Endodermal cell (in vitro differentiated cells): ENCODE data around the gene TMCO4. TPM values are rescaled to one million over a fixed set of nuclear protein-coding genes. Genes with fewer than 3 reads are reported as not detected.

Experiments
- DNase-seq: peaks from one replicate; pipeline ENCODE4 v3.0.0-alpha.2; 2017
- H3K27ac ChIP-seq: 2 replicates; pipeline ENCODE4 v1.5.1; 2013; ENCODE audit warnings: mild to moderate bottlenecking, low read depth, low read length, moderate library complexity
- H3K27me3 ChIP-seq: 2 replicates; pipeline ENCODE4 v1.6.1; 2013; ENCODE audit warnings: mild to moderate bottlenecking, low read length, moderate library complexity; ENCODE audit not compliant: insufficient read depth, control insufficient read depth, poor library complexity, severe bottlenecking
- H3K36me3 ChIP-seq: 2 replicates; pipeline ENCODE4 v1.7.0; 2013; ENCODE audit warnings: mild to moderate bottlenecking, low read length, moderate library complexity; ENCODE audit not compliant: control insufficient read depth, insufficient read depth
- H3K4me1 ChIP-seq: one replicate; pipeline ENCODE4 v1.7.0; 2013; ENCODE audit warnings: low read length; ENCODE audit not compliant: control insufficient read depth, insufficient read depth
- H3K4me3 ChIP-seq: 2 replicates; pipeline ENCODE4 v1.5.1; 2013; ENCODE audit warnings: mild to moderate bottlenecking, low read length, moderate library complexity
- H3K9ac ChIP-seq: 2 replicates; pipeline ENCODE4 v1.6.1; 2013; ENCODE audit warnings: mild to moderate bottlenecking, low read length, moderate library complexity; ENCODE audit not compliant: poor library complexity, severe bottlenecking; ENCODE audit errors: extremely low read depth
- H3K9me3 ChIP-seq: 2 replicates; pipeline ENCODE4 v1.6.1; 2013; ENCODE audit warnings: mild to moderate bottlenecking, low read length, moderate library complexity; ENCODE audit not compliant: control insufficient read depth
- H3K27ac Mint-ChIP-seq: 2 replicates; pipeline ENCODE4 v1.8.0; 2020; ENCODE audit warnings: mixed read lengths
- H3K27me3 Mint-ChIP-seq: 2 replicates; pipeline ENCODE4 v1.8.0; 2021; ENCODE audit warnings: mild to moderate bottlenecking, mixed read lengths; ENCODE audit not compliant: insufficient read depth
- H3K36me3 Mint-ChIP-seq: 2 replicates; pipeline ENCODE4 v1.8.0; 2020; ENCODE audit warnings: low read depth, mixed read lengths
- H3K4me1 Mint-ChIP-seq: 2 replicates; pipeline ENCODE4 v1.8.0; 2020; ENCODE audit warnings: mixed read lengths
- H3K4me3 Mint-ChIP-seq: 2 replicates; pipeline ENCODE4 v1.8.0; 2020; ENCODE audit warnings: mild to moderate bottlenecking, moderate library complexity, mixed read lengths
- H3K9me3 Mint-ChIP-seq: 2 replicates; pipeline ENCODE4 v1.8.0; 2020; ENCODE audit warnings: mild to moderate bottlenecking, mixed read lengths
- WGBS, 2 experiments: methylation state at CpG; one replicate each; pipeline versions ENCODE4 v1.1.5 to v1.1.7; 2013; ENCODE audit warnings: missing lambda C conversion rate in 2 of 2, mixed read lengths in 1 of 2; ENCODE audit not compliant: insufficient coverage in 1 of 2, insufficient read length in 1 of 2; 5-methylcytosine and 5-hydroxymethylcytosine counted together
- total RNA-seq, 2 donors: library from RNA; stranded (reverse); fragmentation: NEBNext Ultra II Directional in 1 of 2; extraction: Animal tissue kit (Norgen Biotek cat#: 25700) in 1 of 2; gene quantifications; 2 replicates in 1 of 2; 3 replicates in 1 of 2; pipeline ENCODE4 v1.2.1, GENCODE V29; 2021
- TF ChIP-seq, protein P1 (sequence below): fragments of 200-600 bp; sonication (generic); conservative IDR thresholded peaks from 2 replicates; pipeline ENCODE4 v1.5.0; 2021; ENCODE audit warnings: antibody characterized with exemption, mild to moderate bottlenecking

TMCO4 gene
- total RNA-seq, 2 donors from 2014 or later, result 6.2 to 6.6 TPM

- Mint-ChIP-seq H3K36me3 (no peaks in the 10 kb centered on the region), H3K4me1 (peaks cover 33% of the 10 kb centered on the region), H3K27me3 (no peaks in the 10 kb centered on the region), H3K4me3 (no peak overlapping the region), H3K27ac (peak overlapping the region; percentile 37), H3K9me3 (no peaks in the 10 kb centered on the region)
- H3K4me3 ChIP-seq, result no peak overlapping the region
- 77 to 78% methylated on average over 3 to 10 of the region's 10 CpGs for WGBS, 2 experiments
- no peaks in the 10 kb centered on the region for H3K36me3 ChIP-seq
- H3K27me3 ChIP-seq, result no peaks in the 10 kb centered on the region
- no peak overlapping the region for H3K27ac ChIP-seq
- TF ChIP-seq, protein P1, sequence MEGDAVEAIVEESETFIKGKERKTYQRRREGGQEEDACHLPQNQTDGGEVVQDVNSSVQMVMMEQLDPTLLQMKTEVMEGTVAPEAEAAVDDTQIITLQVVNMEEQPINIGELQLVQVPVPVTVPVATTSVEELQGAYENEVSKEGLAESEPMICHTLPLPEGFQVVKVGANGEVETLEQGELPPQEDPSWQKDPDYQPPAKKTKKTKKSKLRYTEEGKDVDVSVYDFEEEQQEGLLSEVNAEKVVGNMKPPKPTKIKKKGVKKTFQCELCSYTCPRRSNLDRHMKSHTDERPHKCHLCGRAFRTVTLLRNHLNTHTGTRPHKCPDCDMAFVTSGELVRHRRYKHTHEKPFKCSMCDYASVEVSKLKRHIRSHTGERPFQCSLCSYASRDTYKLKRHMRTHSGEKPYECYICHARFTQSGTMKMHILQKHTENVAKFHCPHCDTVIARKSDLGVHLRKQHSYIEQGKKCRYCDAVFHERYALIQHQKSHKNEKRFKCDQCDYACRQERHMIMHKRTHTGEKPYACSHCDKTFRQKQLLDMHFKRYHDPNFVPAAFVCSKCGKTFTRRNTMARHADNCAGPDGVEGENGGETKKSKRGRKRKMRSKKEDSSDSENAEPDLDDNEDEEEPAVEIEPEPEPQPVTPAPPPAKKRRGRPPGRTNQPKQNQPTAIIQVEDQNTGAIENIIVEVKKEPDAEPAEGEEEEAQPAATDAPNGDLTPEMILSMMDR, result no peak
- no peaks in the 10 kb centered on the region for H3K9me3 ChIP-seq
- H3K4me1 ChIP-seq, result peaks cover 16% of the 10 kb centered on the region
- peak; percentile 77 for DNase-seq
- H3K9ac ChIP-seq, result no peak overlapping the region
Measured at GRCh38 chr1:19769211-19769932, 30.3 kb downstream of the TMCO4 start.

DNA sequence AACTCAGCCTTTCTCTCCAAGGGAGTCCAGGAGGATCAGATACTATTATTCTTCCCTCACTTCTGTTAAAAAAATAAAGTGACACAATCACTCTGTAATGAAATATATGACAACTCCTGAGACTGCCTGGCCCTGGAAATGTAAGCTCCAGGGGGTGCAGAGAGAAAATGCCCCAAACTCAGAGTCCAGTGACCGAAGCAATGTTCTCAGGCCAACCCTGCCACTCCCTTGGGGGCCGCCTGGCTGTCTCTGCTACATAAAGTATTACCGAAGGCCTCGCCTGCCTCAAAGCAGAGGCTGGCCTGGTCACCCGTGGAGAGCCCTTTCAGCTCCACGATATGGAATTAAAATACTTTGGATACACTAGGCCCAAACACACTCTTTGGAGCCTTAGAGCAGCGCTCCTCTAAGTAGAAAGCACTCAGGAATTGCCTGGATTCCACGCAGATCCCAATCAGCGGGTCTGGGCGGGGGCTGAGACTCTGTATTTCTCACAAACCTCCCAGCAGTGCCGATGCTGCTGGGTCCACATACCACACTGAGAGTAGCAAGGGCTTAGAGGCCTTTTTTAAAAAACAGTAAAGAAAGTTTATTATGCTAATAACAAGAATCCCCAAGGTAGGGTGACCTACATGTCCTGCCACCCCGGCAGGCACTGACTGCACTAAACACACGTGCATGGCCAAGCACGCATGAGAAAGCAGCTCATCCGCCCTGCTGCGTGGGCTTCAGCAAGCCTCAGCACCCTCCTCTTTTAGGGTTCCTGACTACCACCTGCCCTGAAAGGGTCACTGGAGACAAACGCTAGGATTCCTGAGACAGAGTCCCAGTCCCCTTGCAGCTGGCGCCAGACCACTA is 31.1 kb downstream of the TMCO4 start:
- Mint-ChIP-seq H3K27ac (peak overlapping the region; percentile 61), H3K9me3 (no peaks in the 10 kb centered on the region), H3K4me1 (peaks cover 33% of the 10 kb centered on the region), H3K4me3 (no peak overlapping the region), H3K27me3 (no peaks in the 10 kb centered on the region), H3K36me3 (no peaks in the 10 kb centered on the region)
- Histone ChIP-seq H3K27ac (peak overlapping the region; percentile 11), H3K9ac (no peak overlapping the region), H3K4me1 (peaks cover 16% of the 10 kb centered on the region), H3K27me3 (no peaks in the 10 kb centered on the region), H3K4me3 (no peak overlapping the region), H3K36me3 (no peaks in the 10 kb centered on the region), H3K9me3 (no peaks in the 10 kb centered on the region)
- WGBS, 2 experiments, result 54 to 72% methylated on average over 6 to 18 of the region's 18 CpGs
- TF ChIP-seq, protein P1, result no peak
- peak; percentile 63 for DNase-seq

DNA sequence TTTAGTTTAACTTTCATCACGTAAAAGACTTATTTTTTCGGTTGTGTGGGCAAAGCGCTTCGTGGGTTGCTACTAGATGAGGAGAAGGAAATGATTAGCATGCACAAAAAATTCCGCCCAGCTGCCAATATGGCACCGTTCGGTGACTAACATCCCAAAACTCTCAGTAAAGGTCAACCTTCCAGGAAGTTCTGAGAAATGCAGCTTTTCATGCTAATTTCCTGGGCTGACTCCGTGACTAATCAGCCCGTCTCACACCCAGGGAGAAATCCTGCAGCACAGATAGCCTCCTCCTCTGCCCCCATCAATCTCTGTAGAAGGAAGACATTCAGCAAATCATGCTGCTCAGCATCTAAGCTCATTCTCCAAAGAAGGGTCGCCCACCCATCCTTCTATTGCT is 34.1 kb downstream of the TMCO4 start:
- Mint-ChIP-seq H3K36me3 (no peaks in the 10 kb centered on the region), H3K9me3 (no peaks in the 10 kb centered on the region), H3K4me3 (no peak overlapping the region), H3K27ac (no peak overlapping the region), H3K27me3 (no peaks in the 10 kb centered on the region), H3K4me1 (peaks cover 33% of the 10 kb centered on the region)
- Histone ChIP-seq H3K4me3 (no peak overlapping the region), H3K9me3 (no peaks in the 10 kb centered on the region), H3K27me3 (no peaks in the 10 kb centered on the region), H3K27ac (no peak overlapping the region), H3K9ac (no peak overlapping the region), H3K4me1 (peaks cover 16% of the 10 kb centered on the region), H3K36me3 (no peaks in the 10 kb centered on the region)
- peak; percentile 81 for DNase-seq
- 43 to 64% methylated on average over 5 to 10 of the region's 10 CpGs for WGBS, 2 experiments
- TF ChIP-seq, protein P1, result no peak
